B cell (primary cell): ENCODE data around the gene FGF18. TPM values are rescaled to one million over a fixed set of nuclear protein-coding genes. Genes with fewer than 3 reads are reported as not detected.

Experiments used
- ATAC-seq: fragments of 200-7000 bp; cut with Tn5 transposase; one replicate; pipeline ENCODE4 v1.10.0; 2021; ENCODE audit warnings: low read depth, mild to moderate bottlenecking, moderate number of reproducible peaks, moderate library complexity
- CTCF ChIA-PET: fragments of 350-600 bp; sonication (Branson Sonifier 250); formaldehyde crosslinking; loops from one replicate; lab custom pipeline; 2021; ENCODE audit warnings: antibody characterized with exemption, inconsistent platforms; lab: Charles Lee
- POLR2A ChIA-PET: fragments of 350-600 bp; sonication (Branson Sonifier 250); formaldehyde crosslinking; loops from one replicate; lab custom pipeline; 2021; ENCODE audit warnings: antibody characterized with exemption; lab: Charles Lee
- DNase-seq: peaks from one replicate; pipeline ENCODE4 v3.0.0; 2013
- H2AFZ ChIP-seq: 2 replicates; pipeline ENCODE4 v1.6.1; 2012; ENCODE audit warnings: mild to moderate bottlenecking, low read depth, low read length; ENCODE audit not compliant: insufficient read depth, poor library complexity, severe bottlenecking
- H3K27ac ChIP-seq, 2 donors: 1 replicate in 1 of 2; 2 replicates in 1 of 2; pipeline ENCODE4 v1.5.1; 2012 to 2013; ENCODE audit warnings: low read length in 2 of 2, mild to moderate bottlenecking in 2 of 2, moderate library complexity in 1 of 2
- H3K27me3 ChIP-seq, 4 experiments: fragments of 200-600 bp in 1 of 4; sonication (generic) in 1 of 4; replicated peaks in 1 of 4; 1 replicate in 2 of 4; 2 replicates in 2 of 4; pipeline versions ENCODE4 v1.6.1 to v1.7.0; 2013 to 2016; ENCODE audit warnings: low read length in 3 of 4, mild to moderate bottlenecking in 2 of 4, mixed read lengths in 1 of 4, moderate library complexity in 1 of 4; ENCODE audit not compliant: insufficient read depth in 4 of 4, control insufficient read depth in 3 of 4; ENCODE audit errors: control extremely low read depth in 1 of 4
- H3K36me3 ChIP-seq, 2 experiments: replicated peaks in 1 of 2; 1 replicate in 1 of 2; 2 replicates in 1 of 2; pipeline versions ENCODE4 v1.6.1 to v1.7.1; 2013; ENCODE audit warnings: low read length in 1 of 2; ENCODE audit not compliant: insufficient read depth in 2 of 2, control insufficient read depth in 1 of 2; ENCODE audit errors: control extremely low read depth in 1 of 2, extremely low read depth in 1 of 2
- H3K4me1 ChIP-seq, 2 donors: fragments of 200-600 bp in 1 of 2; sonication (generic) in 1 of 2; 1 replicate in 1 of 2; 2 replicates in 1 of 2; pipeline versions ENCODE4 v1.5.1 to v1.6.1; 2013 to 2017; ENCODE audit warnings: low read length in 2 of 2; ENCODE audit not compliant: control insufficient read depth in 2 of 2, insufficient read depth in 2 of 2
- H3K4me2 ChIP-seq: replicated peaks from 2 replicates; pipeline ENCODE3; 2012; ENCODE audit warnings: mild to moderate bottlenecking, low read depth, low read length; ENCODE audit not compliant: poor library complexity, severe bottlenecking
- H3K4me3 ChIP-seq, 5 experiments: fragments of 200-600 bp in 1 of 5; sonication (generic) in 1 of 5; 1 replicate in 3 of 5; 2 replicates in 2 of 5; pipeline versions ENCODE4 v1.5.1 to v1.7.0; 2011 to 2016; ENCODE audit warnings: low read length in 4 of 5, mild to moderate bottlenecking in 4 of 5, low read depth in 2 of 5, control low read depth in 1 of 5, moderate library complexity in 1 of 5; ENCODE audit not compliant: insufficient read depth in 1 of 5; ENCODE audit errors: control extremely low read depth in 1 of 5, extremely low read depth in 1 of 5
- H3K79me2 ChIP-seq: fragments of 200-600 bp; sonication (generic); one replicate; pipeline ENCODE4 v1.6.0; 2016; ENCODE audit warnings: low read length; ENCODE audit not compliant: control insufficient read depth, insufficient read depth
- H3K9ac ChIP-seq: fragments of 200-600 bp; sonication (generic); 2 replicates; pipeline ENCODE4 v1.6.1; 2017; ENCODE audit warnings: mild to moderate bottlenecking, low read length, moderate library complexity
- H3K9me3 ChIP-seq, 3 donors: one replicate each; pipeline versions ENCODE4 v1.6.1 to v1.7.1; 2013; ENCODE audit warnings: low read length in 2 of 3; ENCODE audit not compliant: control insufficient read depth in 2 of 3, insufficient read depth in 1 of 3; ENCODE audit errors: control extremely low read depth in 1 of 3
- H4K20me1 ChIP-seq: 2 replicates; pipeline ENCODE4 v1.6.0; 2012; ENCODE audit warnings: mild to moderate bottlenecking, low read length; ENCODE audit not compliant: insufficient read depth, control insufficient read depth, poor library complexity, severe bottlenecking
- H3K27ac Mint-ChIP-seq: one replicate; pipeline ENCODE4 v1.8.0; 2021; ENCODE audit warnings: mixed read lengths
- H3K27me3 Mint-ChIP-seq: one replicate; pipeline ENCODE4 v1.8.0; 2021; ENCODE audit warnings: mixed read lengths
- H3K4me1 Mint-ChIP-seq: one replicate; pipeline ENCODE4 v1.8.0; 2021; ENCODE audit warnings: mixed read lengths
- H3K4me3 Mint-ChIP-seq: one replicate; pipeline ENCODE4 v1.8.0; 2021; ENCODE audit warnings: mixed read lengths
- H3K9me3 Mint-ChIP-seq: one replicate; pipeline ENCODE4 v1.8.0; 2022; ENCODE audit warnings: mixed read lengths; ENCODE audit not compliant: insufficient read depth
- CTCF ChIP-seq: fragments of 200-600 bp; IDR thresholded peaks from one replicate; pipeline ENCODE4 v1.8.0; 2022; ENCODE audit warnings: antibody characterized with exemption, mild to moderate bottlenecking
- EZH2 ChIP-seq: IDR thresholded peaks from 2 replicates; pipeline ENCODE4 v1.6.1; 2012; ENCODE audit warnings: borderline replicate concordance, low read depth, mild to moderate bottlenecking, moderate library complexity, low read length; ENCODE audit not compliant: insufficient read depth, poor library complexity, severe bottlenecking
- WGBS: methylation state at CpG from one replicate; pipeline ENCODE4 v1.1.5; 2013; ENCODE audit warnings: missing lambda C conversion rate; ENCODE audit not compliant: insufficient coverage; 5-methylcytosine and 5-hydroxymethylcytosine counted together
- intact Hi-C: fragments of 100-400 bp; cut with micrococcal nuclease; formaldehyde crosslinking; loops from one replicate; pipeline ENCODE4 v1.10.0; 2022
- polyA minus RNA-seq: library from RNA; depleted of rRNA, polyadenylated mRNA; stranded (reverse); fragments of >200 nt; gene quantifications from 2 replicates; pipeline ENCODE4 v1.2.3, GENCODE V29; 2012
- polyA plus RNA-seq: library from polyadenylated mRNA; depleted of rRNA; stranded (reverse); fragments of >200 nt; gene quantifications from 2 replicates; pipeline ENCODE4 v1.2.3, GENCODE V29; 2012
- total RNA-seq, 2 donors: library from RNA; stranded (reverse); fragments of 120-200 nt in 1 of 2; gene quantifications; 1 replicate in 1 of 2; 2 replicates in 1 of 2; pipeline versions ENCODE4 v1.2.3 to v1.2.4, GENCODE V29; 2013 to 2022

The FGF18 gene
- total RNA-seq, result 0.15 TPM in 2 replicates
- total RNA-seq (2013), result 0.26 TPM
- 0.06 and 0.07 TPM in 2 replicates for polyA plus RNA-seq
- polyA minus RNA-seq, result 0.14 TPM in 1 of 2 replicates, not detected in the other

GRCh38 chr5:171418982-171419687 is at the start of gene FGF18:
Gene FGF18 (plus strand): TSS chr5:171419647. CDS start chr5:171420200, 553 bp downstream.
- under 1% methylated on average over 73 of the region's 74 CpGs for WGBS
- H3K27ac Mint-ChIP-seq, result peak within 1 kb of the TSS; percentile 26
- H2AFZ ChIP-seq, result peak within 1 kb of the TSS; percentile 8
- TF ChIP-seq EZH2 (no peak), CTCF (peak; percentile 22)
- peaks cover 12% of the 10 kb centered on the region for H3K4me1 Mint-ChIP-seq
- no peak within 1 kb of the TSS for H3K27ac ChIP-seq
- ATAC-seq (peak; percentile 35), DNase-seq (no peak)
- no peaks in the 10 kb centered on the region for H3K9me3 ChIP-seq
- peak within 1 kb of the TSS in 4 of 5 experiments; percentile 29 to 54 (median 43) for H3K4me3 ChIP-seq
- CTCF ChIA-PET, result interaction anchor here (0.8 to 2.2 kb wide), 8 partner anchors 27 to 623 kb away, joined by 3 to 15 read pairs (median 4); no protein-coding TSS in a partner anchor
- H3K4me1 ChIP-seq, result peaks cover 20 to 22% of the 10 kb centered on the region in 2 donors
- no peaks in the 10 kb centered on the region for H4K20me1 ChIP-seq
- H3K4me3 Mint-ChIP-seq, result peak within 1 kb of the TSS; percentile 86
- peak within 1 kb of the TSS; percentile 60 for H3K9ac ChIP-seq
- no peaks in the 10 kb centered on the region for H3K79me2 ChIP-seq
- peaks cover 22% of the 10 kb centered on the region for H3K27me3 Mint-ChIP-seq
- POLR2A ChIA-PET, result interaction anchor here (1.6 kb wide), 1 partner anchor 32 kb away, joined by 3 read pairs; no protein-coding TSS in a partner anchor
- H3K9me3 Mint-ChIP-seq, result no peaks in the 10 kb centered on the region
- H3K4me2 ChIP-seq, result peak within 1 kb of the TSS; percentile 77
- intact Hi-C loops, result loop anchor here (1.0 kb wide), 1 partner anchor 488 kb away; no protein-coding TSS in a partner anchor
- no peaks in the 10 kb centered on the region for H3K36me3 ChIP-seq
- H3K27me3 ChIP-seq, result peaks cover 0 to 28% (median 8%) of the 10 kb centered on the region in 4 experiments

- H3K27me3 ChIP-seq, result peaks cover 0 to 3% (median 2%) of the 10 kb centered on the region in 4 experiments
Measured at GRCh38 chr5:171369898-171370297, 49.5 kb upstream of the FGF18 start.

More at GRCh38 chr5:171369898-171370297, 49.5 kb upstream of the FGF18 start:
- no peaks in the 10 kb centered on the region for H3K4me1 Mint-ChIP-seq
- Histone ChIP-seq H3K27ac (no peak overlapping the region), H3K79me2 (no peaks in the 10 kb centered on the region), H3K4me2 (no peak overlapping the region), H3K36me3 (no peaks in the 10 kb centered on the region), H3K9me3 (no peaks in the 10 kb centered on the region), H2AFZ (no peak overlapping the region), H3K9ac (no peak overlapping the region), H3K4me3 (no peak overlapping the region), H3K4me1 (no peaks in the 10 kb centered on the region), H4K20me1 (no peaks in the 10 kb centered on the region)
- POLR2A ChIA-PET, result no interaction called here
- CTCF ChIA-PET, result no interaction called here
- no peak for ATAC-seq
- peaks cover 19% of the 10 kb centered on the region for H3K27me3 Mint-ChIP-seq
- no peak overlapping the region for H3K27ac Mint-ChIP-seq
- no peak for TF ChIP-seq EZH2
- TF ChIP-seq CTCF, result no peak
- intact Hi-C loops, result no loop called here
- DNase-seq, result no peak
- no peaks in the 10 kb centered on the region for H3K9me3 Mint-ChIP-seq
- 100% methylated on average over 2 of the region's 4 CpGs for WGBS
- no peak overlapping the region for H3K4me3 Mint-ChIP-seq
